ENCODE results near the gene GCGR.

Gene GCGR

GRCh38 chr17:81807210-81807719 is 3.3 kb downstream of the GCGR start:
- H3K27me3 Mint-ChIP-seq, result peaks cover 33% of the 10 kb centered on the region
- H3K27ac Mint-ChIP-seq (ENCODE audit: low read depth), result no peak overlapping the region
- ATAC-seq (replicated peaks; ENCODE audit: extremely low read depth, poor library complexity, severe bottlenecking) (no peak), DNase-seq (ENCODE audit: low spot score in 2 of 2) (no peak)
- H3K9me3 Mint-ChIP-seq, result no peaks in the 10 kb centered on the region
- no peaks in the 10 kb centered on the region for H3K4me1 Mint-ChIP-seq
- no peak overlapping the region for H3K4me3 Mint-ChIP-seq
- no peaks in the 10 kb centered on the region for H3K36me3 Mint-ChIP-seq (ENCODE audit: insufficient read depth)

- ATAC-seq (replicated peaks; ENCODE audit: extremely low read depth, poor library complexity, severe bottlenecking), result no peak
- Mint-ChIP-seq H3K9me3 (no peaks in the 10 kb centered on the region), H3K27me3 (peaks cover 27% of the 10 kb centered on the region)
These were observed 3.9 kb downstream of the GCGR start for GRCh38 chr17:81807839-81808238.

DNA sequence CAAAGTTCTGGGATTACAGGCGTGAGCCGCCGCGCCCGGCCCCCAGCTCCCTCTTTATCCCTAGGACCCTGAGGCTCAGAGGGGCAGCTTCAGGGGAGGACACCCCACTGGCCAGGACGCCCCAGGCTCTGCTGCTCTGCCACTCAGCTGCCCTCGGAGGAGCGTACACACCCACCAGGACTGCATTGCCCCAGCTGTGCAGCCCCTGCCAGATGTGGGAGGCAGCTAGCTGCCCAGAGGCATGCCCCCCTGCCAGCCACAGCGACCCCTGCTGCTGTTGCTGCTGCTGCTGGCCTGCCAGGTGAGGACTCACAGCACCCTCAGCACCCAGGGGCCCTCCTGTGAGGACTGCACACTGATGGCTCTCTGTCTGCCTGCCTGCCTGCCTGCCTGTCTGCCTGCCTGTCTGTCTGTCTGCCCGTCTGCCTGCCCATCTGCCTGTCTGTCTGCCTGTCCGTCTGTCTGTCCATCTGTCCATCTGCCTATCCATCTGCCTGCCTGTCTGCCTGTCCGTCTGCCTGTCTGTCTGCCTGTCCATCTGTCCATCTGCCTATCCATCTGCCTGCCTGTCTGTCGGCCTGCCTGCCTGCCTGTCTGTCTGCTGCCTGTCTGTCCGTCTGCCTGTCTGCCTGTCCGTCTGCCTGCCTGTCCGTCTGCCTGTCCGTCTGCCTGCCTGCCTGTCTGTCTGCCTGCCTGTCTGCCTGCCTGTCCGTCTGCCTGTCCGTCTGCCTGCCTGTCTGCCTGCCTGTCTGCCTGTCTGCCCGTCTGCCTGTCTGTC is 5.0 kb downstream of the GCGR start:
- no peak for DNase-seq (ENCODE audit: low spot score in 2 of 2)
- ATAC-seq (replicated peaks; ENCODE audit: extremely low read depth, poor library complexity, severe bottlenecking), result no peak
- Mint-ChIP-seq H3K4me3 (no peak overlapping the region), H3K9me3 (no peaks in the 10 kb centered on the region), H3K27ac (ENCODE audit: low read depth) (no peak overlapping the region), H3K27me3 (peaks cover 20% of the 10 kb centered on the region), H3K4me1 (no peaks in the 10 kb centered on the region), H3K36me3 (ENCODE audit: insufficient read depth) (no peaks in the 10 kb centered on the region)

More at GRCh38 chr17:81807839-81808238, 3.9 kb downstream of the GCGR start:
- no peak for DNase-seq (ENCODE audit: low spot score in 2 of 2)
- Mint-ChIP-seq H3K4me3 (no peak overlapping the region), H3K4me1 (no peaks in the 10 kb centered on the region), H3K27ac (ENCODE audit: low read depth) (no peak overlapping the region), H3K36me3 (ENCODE audit: insufficient read depth) (no peaks in the 10 kb centered on the region)

DNA sequence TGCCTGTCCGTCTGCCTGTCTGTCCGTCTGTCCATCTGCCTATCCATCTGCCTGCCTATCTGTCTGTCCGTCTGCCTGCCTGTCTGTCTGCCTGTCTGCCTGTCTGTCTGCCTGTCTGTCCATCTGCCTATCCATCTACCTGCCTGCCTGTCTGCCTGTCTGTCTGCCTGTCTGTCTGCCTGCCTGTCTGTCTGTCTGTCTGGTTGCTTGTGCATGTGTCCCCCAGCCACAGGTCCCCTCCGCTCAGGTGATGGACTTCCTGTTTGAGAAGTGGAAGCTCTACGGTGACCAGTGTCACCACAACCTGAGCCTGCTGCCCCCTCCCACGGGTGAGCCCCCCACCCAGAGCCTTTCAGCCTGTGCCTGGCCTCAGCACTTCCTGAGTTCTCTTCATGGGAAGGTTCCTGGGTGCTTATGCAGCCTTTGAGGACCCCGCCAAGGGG is 5.6 kb downstream of the GCGR start:
- no peak overlapping the region for H3K27ac Mint-ChIP-seq (ENCODE audit: low read depth)
- no peaks in the 10 kb centered on the region for H3K9me3 Mint-ChIP-seq
- ATAC-seq (replicated peaks; ENCODE audit: extremely low read depth, poor library complexity, severe bottlenecking), result no peak
- no peak for DNase-seq (ENCODE audit: low spot score in 2 of 2)
- no peaks in the 10 kb centered on the region for H3K36me3 Mint-ChIP-seq (ENCODE audit: insufficient read depth)
- no peak overlapping the region for H3K4me3 Mint-ChIP-seq
- no peaks in the 10 kb centered on the region for H3K4me1 Mint-ChIP-seq
- peaks cover 20% of the 10 kb centered on the region for H3K27me3 Mint-ChIP-seq

DNA sequence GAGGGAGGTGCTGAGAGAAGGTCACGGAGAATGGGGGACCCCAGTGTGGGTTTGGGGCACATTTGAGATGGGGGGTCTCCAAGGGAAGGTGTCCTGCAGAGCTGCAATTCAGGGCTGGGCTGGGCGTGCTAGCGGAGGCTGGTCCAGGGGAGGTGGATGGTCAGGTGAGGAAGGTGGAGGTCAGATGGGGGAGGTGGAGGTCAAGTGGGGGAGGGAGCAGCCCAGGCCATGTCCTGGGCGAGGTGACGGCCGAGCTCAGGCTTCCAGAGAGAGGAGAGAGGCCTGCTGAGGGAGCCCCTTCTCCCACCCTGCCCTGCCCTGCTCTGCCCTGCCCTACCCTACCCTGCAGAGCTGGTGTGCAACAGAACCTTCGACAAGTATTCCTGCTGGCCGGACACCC is 6.5 kb downstream of the GCGR start:
- no peak for DNase-seq (ENCODE audit: low spot score in 2 of 2)
- Mint-ChIP-seq H3K27ac (ENCODE audit: low read depth) (no peak overlapping the region), H3K9me3 (no peaks in the 10 kb centered on the region), H3K27me3 (peaks cover 20% of the 10 kb centered on the region), H3K4me3 (no peak overlapping the region), H3K4me1 (no peaks in the 10 kb centered on the region), H3K36me3 (ENCODE audit: insufficient read depth) (no peaks in the 10 kb centered on the region)
- no peak for ATAC-seq (replicated peaks; ENCODE audit: extremely low read depth, poor library complexity, severe bottlenecking)

GRCh38 chr17:81810892-81811704 is 7.1 kb downstream of the GCGR start:
- Mint-ChIP-seq H3K4me3 (no peak overlapping the region), H3K4me1 (no peaks in the 10 kb centered on the region), H3K27ac (ENCODE audit: low read depth) (no peak overlapping the region), H3K9me3 (no peaks in the 10 kb centered on the region), H3K27me3 (peaks cover 20% of the 10 kb centered on the region), H3K36me3 (ENCODE audit: insufficient read depth) (no peaks in the 10 kb centered on the region)
- ATAC-seq (replicated peaks; ENCODE audit: extremely low read depth, poor library complexity, severe bottlenecking) (no peak), DNase-seq (ENCODE audit: low spot score in 2 of 2) (no peak)

DNA sequence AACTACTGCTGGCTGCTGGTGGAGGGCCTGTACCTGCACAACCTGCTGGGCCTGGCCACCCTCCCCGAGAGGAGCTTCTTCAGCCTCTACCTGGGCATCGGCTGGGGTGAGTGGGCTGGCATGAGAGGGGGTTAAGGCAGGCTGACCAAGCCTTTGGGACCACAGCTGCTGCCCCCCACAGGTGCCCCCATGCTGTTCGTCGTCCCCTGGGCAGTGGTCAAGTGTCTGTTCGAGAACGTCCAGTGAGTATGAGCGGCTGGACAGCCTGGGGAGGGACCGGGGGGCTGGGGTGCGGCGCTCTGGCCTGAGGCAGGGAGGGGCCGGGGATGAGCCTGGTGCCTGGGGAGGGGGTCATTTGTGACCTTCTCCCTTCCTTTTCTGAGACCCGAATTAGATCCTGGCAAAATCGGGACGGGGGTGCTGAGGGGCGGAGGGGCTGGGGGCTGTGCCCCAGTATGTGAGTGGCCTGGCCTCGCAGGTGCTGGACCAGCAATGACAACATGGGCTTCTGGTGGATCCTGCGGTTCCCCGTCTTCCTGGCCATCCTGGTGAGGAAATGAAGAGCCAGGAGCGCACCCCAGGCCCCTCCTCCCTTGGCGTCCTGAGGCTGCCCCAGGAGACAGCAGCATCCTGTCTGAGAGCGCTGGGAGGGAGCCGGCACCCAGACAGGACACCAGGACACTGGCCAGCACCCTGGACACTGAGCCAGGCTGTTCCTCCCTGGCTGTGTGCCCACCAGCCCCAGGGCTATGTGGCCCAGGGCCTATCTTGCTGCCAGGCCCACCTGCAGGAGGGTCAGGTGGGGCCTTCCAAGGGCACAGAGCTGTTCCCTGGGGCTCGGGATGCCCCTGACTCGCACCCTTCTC is 8.0 kb downstream of the GCGR start:
- DNase-seq (ENCODE audit: low spot score in 2 of 2) (no peak), ATAC-seq (replicated peaks; ENCODE audit: extremely low read depth, poor library complexity, severe bottlenecking) (no peak)
- Mint-ChIP-seq H3K4me3 (no peak overlapping the region), H3K27me3 (peaks cover 20% of the 10 kb centered on the region), H3K4me1 (no peaks in the 10 kb centered on the region), H3K36me3 (ENCODE audit: insufficient read depth) (no peaks in the 10 kb centered on the region), H3K27ac (ENCODE audit: low read depth) (no peak overlapping the region), H3K9me3 (no peaks in the 10 kb centered on the region)

DNA sequence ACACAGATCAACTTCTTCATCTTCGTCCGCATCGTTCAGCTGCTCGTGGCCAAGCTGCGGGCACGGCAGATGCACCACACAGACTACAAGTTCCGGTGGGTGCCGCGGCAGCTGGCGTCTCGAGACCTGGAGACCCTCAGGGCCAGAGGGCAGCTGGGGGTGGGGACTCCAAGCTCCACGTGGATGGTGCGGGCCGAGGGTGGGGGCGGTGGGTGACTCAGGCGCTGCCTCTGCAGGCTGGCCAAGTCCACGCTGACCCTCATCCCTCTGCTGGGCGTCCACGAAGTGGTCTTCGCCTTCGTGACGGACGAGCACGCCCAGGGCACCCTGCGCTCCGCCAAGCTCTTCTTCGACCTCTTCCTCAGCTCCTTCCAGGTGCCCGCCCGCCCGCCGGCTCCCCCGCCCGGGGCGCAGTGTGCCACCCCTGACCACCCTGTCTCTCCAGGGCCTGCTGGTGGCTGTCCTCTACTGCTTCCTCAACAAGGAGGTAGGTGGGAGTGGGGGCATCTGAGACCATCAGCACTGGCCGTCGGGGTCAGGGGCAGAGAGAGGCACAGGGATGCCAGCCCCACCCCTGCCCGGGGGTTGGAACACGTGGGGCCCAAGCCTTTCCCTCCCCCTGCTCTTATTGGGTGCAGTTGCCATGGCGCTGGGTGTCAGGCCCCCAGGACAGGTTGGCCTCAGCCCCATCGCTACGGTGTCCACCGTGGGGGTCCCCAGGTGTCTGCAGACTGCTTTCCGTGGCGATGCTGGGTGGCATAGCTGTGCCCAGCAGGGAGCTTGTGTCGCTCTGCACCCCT is 8.8 kb downstream of the GCGR start:
- no peak for ATAC-seq (replicated peaks; ENCODE audit: extremely low read depth, poor library complexity, severe bottlenecking)
- H3K9me3 Mint-ChIP-seq, result no peaks in the 10 kb centered on the region
- no peaks in the 10 kb centered on the region for H3K36me3 Mint-ChIP-seq (ENCODE audit: insufficient read depth)
- H3K27me3 Mint-ChIP-seq, result peaks cover 20% of the 10 kb centered on the region
- H3K4me1 Mint-ChIP-seq, result no peaks in the 10 kb centered on the region
- DNase-seq (ENCODE audit: low spot score in 2 of 2), result no peak
- H3K27ac Mint-ChIP-seq (ENCODE audit: low read depth), result no peak overlapping the region
- H3K4me3 Mint-ChIP-seq, result no peak overlapping the region

DNA sequence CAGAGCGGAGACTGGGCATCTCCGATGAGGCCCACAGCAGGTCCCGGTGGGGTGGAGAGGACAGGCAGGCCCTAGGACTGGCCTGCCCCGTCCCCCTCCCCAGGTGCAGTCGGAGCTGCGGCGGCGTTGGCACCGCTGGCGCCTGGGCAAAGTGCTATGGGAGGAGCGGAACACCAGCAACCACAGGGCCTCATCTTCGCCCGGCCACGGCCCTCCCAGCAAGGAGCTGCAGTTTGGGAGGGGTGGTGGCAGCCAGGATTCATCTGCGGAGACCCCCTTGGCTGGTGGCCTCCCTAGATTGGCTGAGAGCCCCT is 9.4 kb downstream of the GCGR start:
- Mint-ChIP-seq H3K9me3 (no peaks in the 10 kb centered on the region), H3K4me1 (no peaks in the 10 kb centered on the region), H3K36me3 (ENCODE audit: insufficient read depth) (peaks cover 1% of the 10 kb centered on the region), H3K4me3 (no peak overlapping the region), H3K27ac (ENCODE audit: low read depth) (no peak overlapping the region), H3K27me3 (peaks cover 20% of the 10 kb centered on the region)
- ATAC-seq (replicated peaks; ENCODE audit: extremely low read depth, poor library complexity, severe bottlenecking) (no peak), DNase-seq (ENCODE audit: low spot score in 2 of 2) (no peak)

DNA sequence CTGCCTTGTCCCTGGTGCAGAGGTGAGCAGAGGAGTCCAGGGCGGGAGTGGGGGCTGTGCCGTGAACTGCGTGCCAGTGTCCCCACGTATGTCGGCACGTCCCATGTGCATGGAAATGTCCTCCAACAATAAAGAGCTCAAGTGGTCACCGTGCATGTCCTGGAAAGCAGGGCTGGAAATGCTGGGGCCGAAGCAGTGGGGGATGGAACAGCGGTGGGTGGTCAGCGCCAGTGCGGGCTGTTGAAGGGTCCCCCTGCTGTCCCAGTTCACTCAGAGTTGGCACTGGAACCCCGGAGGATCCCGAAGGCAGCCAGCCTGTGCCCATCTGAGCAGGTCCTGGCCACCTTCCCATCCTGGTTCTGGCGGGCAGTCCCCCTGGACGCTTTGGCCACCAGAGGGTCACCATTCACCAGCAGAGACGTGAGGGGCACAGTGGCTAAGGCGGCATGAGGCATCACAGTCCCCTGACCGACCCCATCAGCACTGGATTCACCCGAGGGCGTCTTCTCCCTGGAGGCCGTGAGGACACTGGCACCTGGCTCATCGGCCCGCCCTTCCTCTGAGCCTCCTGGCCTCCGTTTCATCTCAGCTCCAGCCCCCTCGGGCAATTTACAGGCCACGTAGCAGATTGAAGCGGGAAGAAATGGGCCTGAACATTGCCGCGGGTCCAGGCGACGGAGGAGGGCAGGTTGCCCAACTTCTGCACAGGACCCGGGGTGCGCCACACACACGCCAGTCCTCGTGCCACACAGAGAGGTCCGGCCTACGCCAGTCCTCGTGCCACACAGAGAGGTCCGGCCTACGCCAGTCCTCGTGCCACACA is 10.1 kb downstream of the GCGR start:
- no peaks in the 10 kb centered on the region for H3K4me1 Mint-ChIP-seq
- H3K4me3 Mint-ChIP-seq, result no peak overlapping the region
- ATAC-seq (replicated peaks; ENCODE audit: extremely low read depth, poor library complexity, severe bottlenecking) (no peak), DNase-seq (ENCODE audit: low spot score in 2 of 2) (no peak)
- H3K9me3 Mint-ChIP-seq, result no peaks in the 10 kb centered on the region
- H3K36me3 Mint-ChIP-seq (ENCODE audit: insufficient read depth), result peaks cover 1% of the 10 kb centered on the region
- H3K27me3 Mint-ChIP-seq, result peaks cover 15% of the 10 kb centered on the region
- H3K27ac Mint-ChIP-seq (ENCODE audit: low read depth), result no peak overlapping the region
